MCF 10A (cell line): ENCODE results near the gene GSC2. TPM values are rescaled to one million over a fixed set of nuclear protein-coding genes. Genes with fewer than 3 reads are reported as not detected.

Source experiments
- BruUV-seq: library from RNA; stranded (reverse); fragments of 400-500 nt; replicated peaks from 2 replicates; lab custom pipeline; 2021; lab: Mats Ljungman, UMichigan
- CTCF ChIA-PET: fragments of 300-600 bp; sonication (Branson Sonifier 250); formaldehyde crosslinking; extraction: SDS; loops from one replicate; lab custom pipeline; 2021; ENCODE audit warnings: antibody characterized with exemption, inconsistent platforms; lab: Yijun Ruan, JAX
- POLR2A ChIA-PET: fragments of 300-600, 350-650 bp; sonication (Branson Sonifier 250); formaldehyde crosslinking; extraction: SDS; loops from one replicate; lab custom pipeline; 2020; ENCODE audit warnings: antibody characterized with exemption, inconsistent platforms; lab: Yijun Ruan, JAX
- DNase-seq: peaks from one replicate; pipeline ENCODE4 v3.0.0-alpha.2; 2018; ENCODE audit not compliant: unreplicated experiment
- H3K27ac Mint-ChIP-seq: one replicate; pipeline ENCODE4 v1.8.0; 2022; ENCODE audit warnings: mild to moderate bottlenecking, low read depth, mixed read lengths; ENCODE audit not compliant: unreplicated experiment
- H3K27me3 Mint-ChIP-seq: one replicate; pipeline ENCODE4 v1.8.0; 2022; ENCODE audit warnings: mixed read lengths; ENCODE audit not compliant: insufficient read depth, unreplicated experiment
- H3K36me3 Mint-ChIP-seq: one replicate; pipeline ENCODE4 v1.8.0; 2022; ENCODE audit warnings: mild to moderate bottlenecking, moderate library complexity, mixed read lengths; ENCODE audit not compliant: insufficient read depth, unreplicated experiment
- H3K4me1 Mint-ChIP-seq: one replicate; pipeline ENCODE4 v1.8.0; 2022; ENCODE audit warnings: mixed read lengths; ENCODE audit not compliant: insufficient read depth, unreplicated experiment
- H3K4me3 Mint-ChIP-seq: one replicate; pipeline ENCODE4 v1.8.0; 2022; ENCODE audit warnings: mild to moderate bottlenecking, moderate library complexity, mixed read lengths; ENCODE audit not compliant: unreplicated experiment
- H3K9me3 Mint-ChIP-seq: one replicate; pipeline ENCODE4 v1.8.0; 2022; ENCODE audit warnings: mixed read lengths; ENCODE audit not compliant: unreplicated experiment
- intact Hi-C: fragments of 100-400 bp; cut with micrococcal nuclease; formaldehyde crosslinking; loops from 2 replicates; pipeline ENCODE4 v1.14.1; 2022
- total RNA-seq: library from RNA; stranded (reverse); gene quantifications from 2 replicates; pipeline ENCODE4 v1.2.3, GENCODE V29; 2022
- TF ChIP-seq, protein P1 (sequence below): fragments of 200-600 bp; IDR thresholded peaks from one replicate; pipeline ENCODE4 v1.8.0; 2022; ENCODE audit warnings: antibody characterized with exemption, mild to moderate bottlenecking; ENCODE audit not compliant: unreplicated experiment

Gene GSC2
- total RNA-seq, 1 experiment from 2014 or later: not detected

DNA sequence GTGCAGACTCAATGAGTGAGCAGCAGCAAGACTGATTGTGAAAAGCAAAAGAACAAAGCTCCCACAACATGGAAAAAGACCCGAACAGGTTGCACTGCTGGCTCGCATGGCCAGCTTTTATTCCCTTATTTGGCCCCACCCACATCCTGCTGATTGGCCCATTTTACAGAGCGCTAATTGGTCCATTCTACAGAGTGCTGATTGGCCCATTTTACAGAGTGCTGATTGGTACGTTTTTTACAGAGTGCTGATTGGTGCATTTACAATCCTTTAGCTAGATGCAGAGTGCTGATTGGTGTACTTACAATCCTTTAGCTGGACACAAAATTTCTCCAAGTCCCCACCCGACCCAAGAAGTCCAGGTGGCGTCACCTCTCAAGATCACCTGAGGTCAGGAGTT, 43.8 kb upstream of the GSC2 start:
- intact Hi-C loops: no loop called here
- Mint-ChIP-seq H3K27me3 (no peaks in the 10 kb centered on the region), H3K36me3 (peaks cover 36% of the 10 kb centered on the region), H3K9me3 (no peaks in the 10 kb centered on the region), H3K4me3 (no peak overlapping the region), H3K27ac (no peak overlapping the region), H3K4me1 (no peaks in the 10 kb centered on the region)
- no TSS peak for BruUV-seq
- no peak for DNase-seq
- POLR2A ChIA-PET: no interaction called here
- CTCF ChIA-PET: no interaction called here
- TF ChIP-seq, protein P1, sequence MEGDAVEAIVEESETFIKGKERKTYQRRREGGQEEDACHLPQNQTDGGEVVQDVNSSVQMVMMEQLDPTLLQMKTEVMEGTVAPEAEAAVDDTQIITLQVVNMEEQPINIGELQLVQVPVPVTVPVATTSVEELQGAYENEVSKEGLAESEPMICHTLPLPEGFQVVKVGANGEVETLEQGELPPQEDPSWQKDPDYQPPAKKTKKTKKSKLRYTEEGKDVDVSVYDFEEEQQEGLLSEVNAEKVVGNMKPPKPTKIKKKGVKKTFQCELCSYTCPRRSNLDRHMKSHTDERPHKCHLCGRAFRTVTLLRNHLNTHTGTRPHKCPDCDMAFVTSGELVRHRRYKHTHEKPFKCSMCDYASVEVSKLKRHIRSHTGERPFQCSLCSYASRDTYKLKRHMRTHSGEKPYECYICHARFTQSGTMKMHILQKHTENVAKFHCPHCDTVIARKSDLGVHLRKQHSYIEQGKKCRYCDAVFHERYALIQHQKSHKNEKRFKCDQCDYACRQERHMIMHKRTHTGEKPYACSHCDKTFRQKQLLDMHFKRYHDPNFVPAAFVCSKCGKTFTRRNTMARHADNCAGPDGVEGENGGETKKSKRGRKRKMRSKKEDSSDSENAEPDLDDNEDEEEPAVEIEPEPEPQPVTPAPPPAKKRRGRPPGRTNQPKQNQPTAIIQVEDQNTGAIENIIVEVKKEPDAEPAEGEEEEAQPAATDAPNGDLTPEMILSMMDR: no peak

DNA sequence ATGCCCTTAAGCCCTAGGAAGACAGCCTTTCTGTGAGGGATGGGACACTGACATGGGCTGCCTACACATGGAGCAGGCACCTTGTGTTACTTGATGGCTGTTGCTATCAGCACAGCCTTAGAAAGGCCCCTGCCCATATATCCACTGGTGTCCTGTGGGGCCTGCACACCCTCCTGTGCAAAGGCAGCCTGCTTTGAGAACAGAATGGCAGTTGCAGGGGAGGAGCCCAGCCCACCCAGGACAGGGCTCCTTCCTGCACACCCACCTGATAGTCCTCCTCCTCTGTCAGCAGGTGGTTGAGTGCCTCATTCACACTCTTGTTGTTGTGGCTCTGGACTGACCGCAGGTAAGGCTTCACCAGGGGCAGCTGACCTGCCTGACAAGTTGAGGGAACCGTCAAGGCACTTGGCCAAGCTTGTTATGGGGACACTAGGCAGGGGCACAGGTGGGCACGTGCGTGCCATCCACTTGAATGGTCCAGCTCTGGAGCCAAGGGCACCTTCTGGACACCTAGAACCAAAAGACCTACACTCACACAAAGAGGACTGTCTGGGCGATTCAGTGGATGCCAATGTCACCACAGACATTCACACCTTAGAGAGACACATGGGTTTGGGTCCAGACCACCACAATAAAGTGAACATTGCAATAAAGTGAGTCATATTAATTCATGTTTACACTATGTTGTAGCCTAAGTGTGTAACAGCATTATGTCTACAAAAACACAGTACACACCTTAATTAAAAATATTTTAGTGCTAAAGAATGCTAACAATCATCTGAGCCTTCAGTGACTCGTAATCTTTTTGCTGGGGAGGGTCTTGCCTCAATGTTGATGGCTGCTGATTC, 37.8 kb upstream of the GSC2 start:
- CTCF ChIA-PET: interaction anchor here (0.7 kb wide), 1 partner anchor 309 kb away, joined by 3 read pairs; no protein-coding TSS in a partner anchor
- no TSS peak for BruUV-seq
- Mint-ChIP-seq H3K27me3 (no peaks in the 10 kb centered on the region), H3K27ac (no peak overlapping the region), H3K36me3 (peaks cover 27% of the 10 kb centered on the region), H3K4me1 (peaks cover 6% of the 10 kb centered on the region), H3K4me3 (no peak overlapping the region), H3K9me3 (no peaks in the 10 kb centered on the region)
- intact Hi-C loops: no loop called here
- TF ChIP-seq, protein P1: no peak
- DNase-seq: no peak
- POLR2A ChIA-PET: interaction anchor here (1.3 kb wide), 1 partner anchor 9 kb away, joined by 4 read pairs; the partner anchor contains the start of gene SLC25A1

DNA sequence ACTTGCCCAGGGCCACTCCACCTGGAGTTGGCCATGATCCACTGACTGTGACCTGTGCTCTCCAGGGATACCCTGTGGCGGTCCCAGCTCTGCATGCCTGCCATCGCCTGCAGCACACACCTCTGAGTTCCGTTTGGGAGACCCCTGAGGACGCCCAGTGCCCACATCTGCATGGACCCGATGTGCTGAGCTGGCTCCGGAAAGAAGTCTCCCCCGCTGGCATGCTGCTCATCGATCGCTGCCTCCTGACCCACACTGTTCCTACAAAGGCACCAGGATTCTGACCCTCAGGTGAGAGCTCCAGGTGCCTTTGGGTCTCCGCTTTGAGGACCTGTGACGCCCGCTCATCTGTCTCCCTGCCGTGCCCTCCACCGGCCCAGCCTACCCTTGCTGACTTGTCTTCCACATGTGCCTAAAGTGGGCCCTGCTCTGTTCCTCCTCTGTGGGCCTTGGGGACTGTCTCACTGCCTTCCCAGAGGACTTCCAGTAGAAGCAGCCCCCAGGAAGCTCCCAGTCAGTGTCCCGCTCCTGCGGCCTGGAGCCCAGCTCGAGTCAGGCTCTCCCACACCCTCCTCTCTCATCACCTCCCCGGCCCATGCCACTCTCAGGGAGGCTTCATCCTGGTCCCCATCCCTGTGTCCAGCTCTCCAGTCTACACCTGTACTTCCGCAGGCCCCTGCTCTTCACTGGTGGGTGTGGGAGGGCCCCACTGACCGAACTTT, 34.3 kb upstream of the GSC2 start:
- no peak overlapping the region for H3K4me3 Mint-ChIP-seq
- no peak for DNase-seq
- no peak overlapping the region for H3K27ac Mint-ChIP-seq
- H3K36me3 Mint-ChIP-seq: peaks cover 15% of the 10 kb centered on the region
- intact Hi-C loops: no loop called here
- ChIA-PET CTCF (interaction anchor here (0.6 kb wide), 3 partner anchors 27 to 445 kb away, joined by 3 read pairs; no protein-coding TSS in a partner anchor), POLR2A (interaction anchor here (0.8 to 1.7 kb wide), 4 partner anchors 11 to 104 kb away, joined by 3 to 5 read pairs (median 3); no protein-coding TSS in a partner anchor)
- H3K4me1 Mint-ChIP-seq: peaks cover 6% of the 10 kb centered on the region
- BruUV-seq: no TSS peak
- TF ChIP-seq, protein P1: no peak
- no peaks in the 10 kb centered on the region for H3K9me3 Mint-ChIP-seq
- H3K27me3 Mint-ChIP-seq: no peaks in the 10 kb centered on the region

DNA sequence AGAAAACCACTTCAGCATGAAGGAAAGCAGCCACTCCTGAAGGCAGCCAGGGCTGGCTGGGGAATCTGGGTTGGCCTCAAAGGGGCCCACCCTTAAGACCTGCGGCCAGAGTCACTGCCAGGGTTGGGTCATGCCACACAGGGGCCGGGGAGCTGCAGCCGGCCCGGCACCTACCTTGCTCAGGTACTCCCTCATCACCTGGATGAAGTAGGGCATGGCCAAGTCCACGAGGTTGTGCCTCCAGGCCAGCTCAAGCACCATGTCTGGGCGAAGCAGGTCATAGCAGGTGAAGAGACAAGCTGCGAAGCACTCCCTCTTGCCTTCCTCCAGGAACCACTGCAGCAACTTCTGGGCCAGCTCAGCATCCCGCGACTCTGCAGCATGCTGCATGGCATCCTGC, 33.1 kb upstream of the GSC2 start:
- TF ChIP-seq, protein P1: no peak
- ChIA-PET POLR2A (interaction anchor here (0.5 to 0.8 kb wide), 3 partner anchors 105 to 833 kb away, joined by 3 to 4 read pairs (median 3); no protein-coding TSS in a partner anchor), CTCF (interaction anchor here (0.6 to 1.0 kb wide), 4 partner anchors 87 to 446 kb away, joined by 3 to 4 read pairs (median 3); no protein-coding TSS in a partner anchor)
- no peak for DNase-seq
- no peak overlapping the region for H3K27ac Mint-ChIP-seq
- H3K4me1 Mint-ChIP-seq: peaks cover 6% of the 10 kb centered on the region
- no peaks in the 10 kb centered on the region for H3K9me3 Mint-ChIP-seq
- intact Hi-C loops: no loop called here
- H3K36me3 Mint-ChIP-seq: peaks cover 14% of the 10 kb centered on the region
- H3K27me3 Mint-ChIP-seq: no peaks in the 10 kb centered on the region
- no peak overlapping the region for H3K4me3 Mint-ChIP-seq
- no TSS peak for BruUV-seq
